Measurements from ENCODE around the gene NMNAT3. TPM values are rescaled to one million over a fixed set of nuclear protein-coding genes. Genes with fewer than 3 reads are reported as not detected.

The NMNAT3 gene
- total RNA-seq, 2 donors from 2014 or later = 1.2 to 1.6 TPM

GRCh38 chr3:139527265-139527664 is 150.5 kb downstream of the NMNAT3 start:
- TF ChIP-seq CTCF (conservative IDR thresholded peaks at IDR 0.05) = no peak
- Histone ChIP-seq H3K27ac (ENCODE audit: low read depth, low read length) (no peak overlapping the region), H3K4me3 (ENCODE audit: low read length) (no peak overlapping the region), H3K27me3 (ENCODE audit: control insufficient read depth, insufficient read depth, low read length, poor library complexity, severe bottlenecking) (no peaks in the 10 kb centered on the region), H3K9ac (ENCODE audit: extremely low read depth, low read length, poor library complexity, severe bottlenecking) (no peak overlapping the region), H3K36me3 (ENCODE audit: control insufficient read depth, insufficient read depth, low read length) (peaks cover 2% of the 10 kb centered on the region), H3K9me3 (ENCODE audit: control insufficient read depth, low read length) (no peaks in the 10 kb centered on the region), H3K4me1 (ENCODE audit: control insufficient read depth, insufficient read depth, low read length) (peaks cover 8% of the 10 kb centered on the region)
- Mint-ChIP-seq H3K9me3 (no peaks in the 10 kb centered on the region), H3K4me3 (no peak overlapping the region), H3K36me3 (ENCODE audit: low read depth) (peaks cover 9% of the 10 kb centered on the region), H3K27me3 (ENCODE audit: insufficient read depth) (peaks cover 2% of the 10 kb centered on the region), H3K4me1 (peaks cover 29% of the 10 kb centered on the region), H3K27ac (no peak overlapping the region)
- DNase-seq = no peak
- WGBS, 2 experiments (ENCODE audit: insufficient coverage in 1 of 2, insufficient read length in 1 of 2) = 79 to 96% methylated on average over 3 to 5 of the region's 5 CpGs

GRCh38 chr3:139526146-139526545 is 151.6 kb downstream of the NMNAT3 start:
- Mint-ChIP-seq H3K4me1 (peaks cover 30% of the 10 kb centered on the region), H3K4me3 (no peak overlapping the region), H3K27ac (no peak overlapping the region), H3K27me3 (ENCODE audit: insufficient read depth) (peaks cover 2% of the 10 kb centered on the region), H3K36me3 (ENCODE audit: low read depth) (peaks cover 9% of the 10 kb centered on the region), H3K9me3 (no peaks in the 10 kb centered on the region)
- DNase-seq = no peak
- peaks cover 8% of the 10 kb centered on the region for H3K4me1 ChIP-seq (ENCODE audit: control insufficient read depth, insufficient read depth, low read length)
- H3K9ac ChIP-seq (ENCODE audit: extremely low read depth, low read length, poor library complexity, severe bottlenecking) = no peak overlapping the region
- 85% methylated on average over 2 of the region's 2 CpGs; no CpG with 5 or more reads in 1 of the 2 experiments for WGBS, 2 experiments (ENCODE audit: insufficient coverage in 1 of 2, insufficient read length in 1 of 2)
- TF ChIP-seq CTCF (conservative IDR thresholded peaks at IDR 0.05) = no peak
- no peaks in the 10 kb centered on the region for H3K9me3 ChIP-seq (ENCODE audit: control insufficient read depth, low read length)
- no peaks in the 10 kb centered on the region for H3K36me3 ChIP-seq (ENCODE audit: control insufficient read depth, insufficient read depth, low read length)
- no peak overlapping the region for H3K4me3 ChIP-seq (ENCODE audit: low read length)
- no peak overlapping the region for H3K27ac ChIP-seq (ENCODE audit: low read depth, low read length)
- H3K27me3 ChIP-seq (ENCODE audit: control insufficient read depth, insufficient read depth, low read length, poor library complexity, severe bottlenecking) = no peaks in the 10 kb centered on the region

- peaks cover 2% of the 10 kb centered on the region for H3K27me3 Mint-ChIP-seq (ENCODE audit: insufficient read depth)
- Histone ChIP-seq H3K27me3 (ENCODE audit: control insufficient read depth, insufficient read depth, low read length, poor library complexity, severe bottlenecking) (no peaks in the 10 kb centered on the region), H3K27ac (ENCODE audit: low read depth, low read length) (no peak overlapping the region), H3K4me3 (ENCODE audit: low read length) (no peak overlapping the region), H3K9ac (ENCODE audit: extremely low read depth, low read length, poor library complexity, severe bottlenecking) (no peak overlapping the region), H3K4me1 (ENCODE audit: control insufficient read depth, insufficient read depth, low read length) (peaks cover 8% of the 10 kb centered on the region), H3K9me3 (ENCODE audit: control insufficient read depth, low read length) (no peaks in the 10 kb centered on the region), H3K36me3 (ENCODE audit: control insufficient read depth, insufficient read depth, low read length) (no peaks in the 10 kb centered on the region)
- peaks cover 9% of the 10 kb centered on the region for H3K36me3 Mint-ChIP-seq (ENCODE audit: low read depth)
- no peak for TF ChIP-seq CTCF (conservative IDR thresholded peaks at IDR 0.05)
- peaks cover 30% of the 10 kb centered on the region for H3K4me1 Mint-ChIP-seq
- H3K9me3 Mint-ChIP-seq = no peaks in the 10 kb centered on the region
- no peak overlapping the region for H3K27ac Mint-ChIP-seq
- 77 to 92% methylated on average over 5 to 7 of the region's 7 CpGs for WGBS, 2 experiments (ENCODE audit: insufficient coverage in 1 of 2, insufficient read length in 1 of 2)
- DNase-seq = no peak
- no peak overlapping the region for H3K4me3 Mint-ChIP-seq
Observed at GRCh38 chr3:139524841-139525636, 152.7 kb downstream of the NMNAT3 start.
